MG63 (cell line): ENCODE measurements around the gene PAXX. TPM values are rescaled to one million over a fixed set of nuclear protein-coding genes. Genes with fewer than 3 reads are reported as not detected.

Experiments
- DNase-seq: peaks from one replicate; pipeline ENCODE4 v3.0.0-alpha.2; 2020
- H3K27me3 ChIP-seq: fragments of 250-450 bp; sonication (Bioruptor Pico); 2 replicates; pipeline ENCODE4 v1.5.1; 2020; ENCODE audit warnings: mild to moderate bottlenecking, moderate library complexity
- H3K36me3 ChIP-seq: fragments of 250-450 bp; sonication (Bioruptor Pico); 2 replicates; pipeline ENCODE4 v1.5.1; 2020; ENCODE audit warnings: mild to moderate bottlenecking, moderate library complexity
- H3K4me3 ChIP-seq: fragments of 250-450 bp; sonication (Bioruptor Pico); 2 replicates; pipeline ENCODE4 v1.5.1; 2020; ENCODE audit warnings: mild to moderate bottlenecking, moderate library complexity
- H3K9me3 ChIP-seq: fragments of 250-450 bp; sonication (Bioruptor Pico); 2 replicates; pipeline ENCODE4 v1.5.1; 2020; ENCODE audit warnings: mild to moderate bottlenecking, moderate library complexity
- total RNA-seq: library from RNA; depleted of rRNA; stranded (reverse); fragments of >200 nt; shearing (Covaris generic); gene quantifications from 2 replicates; pipeline ENCODE4 v1.2.3, GENCODE V29; 2014; ENCODE audit warnings: low replicate concordance

Gene PAXX
- total RNA-seq, 1 experiment from 2014 or later, result 63.0 TPM

- Histone ChIP-seq H3K4me3 (no peak within 1 kb of the TSS), H3K36me3 (no peaks in the 10 kb centered on the region), H3K27me3 (no peaks in the 10 kb centered on the region), H3K9me3 (no peaks in the 10 kb centered on the region)
- DNase-seq, result no peak
These were observed 40.5 kb upstream of the PAXX start, which contains the start of gene LCN12 for GRCh38 chr9:136951541-136952320. Gene LCN12, plus strand, starts transcription at chr9:136952273. Its CDS starts 55 bp downstream, at chr9:136952328.

GRCh38 chr9:136952321-136952850 is 39.8 kb upstream of the PAXX start:
- Histone ChIP-seq H3K4me3 (no peak overlapping the region), H3K36me3 (no peaks in the 10 kb centered on the region), H3K27me3 (no peaks in the 10 kb centered on the region), H3K9me3 (no peaks in the 10 kb centered on the region)
- DNase-seq, result no peak

- H3K36me3 ChIP-seq, result no peaks in the 10 kb centered on the region
- DNase-seq, result no peak
These were observed 39.1 kb upstream of the PAXX start for GRCh38 chr9:136952876-136953770.

GRCh38 chr9:136953771-136954269 is 38.4 kb upstream of the PAXX start:
- no peaks in the 10 kb centered on the region for H3K27me3 ChIP-seq
- DNase-seq, result no peak
- no peak overlapping the region for H3K4me3 ChIP-seq
- no peaks in the 10 kb centered on the region for H3K9me3 ChIP-seq
- H3K36me3 ChIP-seq, result no peaks in the 10 kb centered on the region

More at GRCh38 chr9:136952876-136953770, 39.1 kb upstream of the PAXX start:
- Histone ChIP-seq H3K9me3 (no peaks in the 10 kb centered on the region), H3K4me3 (no peak overlapping the region), H3K27me3 (no peaks in the 10 kb centered on the region)

- H3K4me3 ChIP-seq, result no peak overlapping the region
- H3K9me3 ChIP-seq, result no peaks in the 10 kb centered on the region
- no peaks in the 10 kb centered on the region for H3K36me3 ChIP-seq
- H3K27me3 ChIP-seq, result no peaks in the 10 kb centered on the region
- no peak for DNase-seq
These were observed 37.7 kb upstream of the PAXX start for GRCh38 chr9:136954270-136955083.

- Histone ChIP-seq H3K36me3 (no peaks in the 10 kb centered on the region), H3K4me3 (no peak overlapping the region), H3K27me3 (no peaks in the 10 kb centered on the region), H3K9me3 (no peaks in the 10 kb centered on the region)
- no peak for DNase-seq
These were observed 36.9 kb upstream of the PAXX start for GRCh38 chr9:136955202-136955942.

GRCh38 chr9:136955943-136956335 is 36.3 kb upstream of the PAXX start:
- Histone ChIP-seq H3K4me3 (no peak overlapping the region), H3K9me3 (no peaks in the 10 kb centered on the region), H3K36me3 (no peaks in the 10 kb centered on the region), H3K27me3 (no peaks in the 10 kb centered on the region)
- DNase-seq, result no peak

- Histone ChIP-seq H3K27me3 (no peaks in the 10 kb centered on the region), H3K9me3 (no peaks in the 10 kb centered on the region), H3K4me3 (no peak overlapping the region), H3K36me3 (no peaks in the 10 kb centered on the region)
- DNase-seq, result no peak
These were observed 35.6 kb upstream of the PAXX start for GRCh38 chr9:136956604-136957003.

GRCh38 chr9:136957461-136957860 is 34.8 kb upstream of the PAXX start:
- Histone ChIP-seq H3K9me3 (no peaks in the 10 kb centered on the region), H3K27me3 (no peaks in the 10 kb centered on the region), H3K36me3 (no peaks in the 10 kb centered on the region), H3K4me3 (no peak overlapping the region)
- DNase-seq, result no peak

GRCh38 chr9:136957901-136958300 is 34.3 kb upstream of the PAXX start:
- Histone ChIP-seq H3K4me3 (no peak overlapping the region), H3K27me3 (no peaks in the 10 kb centered on the region), H3K9me3 (no peaks in the 10 kb centered on the region), H3K36me3 (no peaks in the 10 kb centered on the region)
- no peak for DNase-seq

GRCh38 chr9:136958473-136958872 is 33.7 kb upstream of the PAXX start:
- no peaks in the 10 kb centered on the region for H3K36me3 ChIP-seq
- H3K4me3 ChIP-seq, result no peak overlapping the region
- H3K9me3 ChIP-seq, result no peaks in the 10 kb centered on the region
- no peaks in the 10 kb centered on the region for H3K27me3 ChIP-seq
- DNase-seq, result no peak

GRCh38 chr9:136958898-136959850 is 33.0 kb upstream of the PAXX start:
- H3K36me3 ChIP-seq, result no peaks in the 10 kb centered on the region
- no peaks in the 10 kb centered on the region for H3K9me3 ChIP-seq
- no peak for DNase-seq
- no peak overlapping the region for H3K4me3 ChIP-seq
- no peaks in the 10 kb centered on the region for H3K27me3 ChIP-seq

GRCh38 chr9:136960212-136960937 is 31.8 kb upstream of the PAXX start:
- H3K27me3 ChIP-seq, result no peaks in the 10 kb centered on the region
- no peaks in the 10 kb centered on the region for H3K9me3 ChIP-seq
- no peaks in the 10 kb centered on the region for H3K36me3 ChIP-seq
- H3K4me3 ChIP-seq, result no peak overlapping the region
- no peak for DNase-seq

- no peak for DNase-seq
- Histone ChIP-seq H3K36me3 (no peaks in the 10 kb centered on the region), H3K9me3 (no peaks in the 10 kb centered on the region), H3K4me3 (no peak overlapping the region), H3K27me3 (no peaks in the 10 kb centered on the region)
These were observed 31.3 kb upstream of the PAXX start for GRCh38 chr9:136960938-136961275.
